ENCODE measurements around the gene TRIO.

The TRIO gene

GRCh38 chr5:14231890-14232289 is 88.7 kb downstream of the TRIO start:
- no peak for DNase-seq

GRCh38 chr5:14234204-14234603 is 91.1 kb downstream of the TRIO start:
- DNase-seq, result no peak

GRCh38 chr5:14235872-14236271 is 92.7 kb downstream of the TRIO start:
- DNase-seq, result no peak

DNA sequence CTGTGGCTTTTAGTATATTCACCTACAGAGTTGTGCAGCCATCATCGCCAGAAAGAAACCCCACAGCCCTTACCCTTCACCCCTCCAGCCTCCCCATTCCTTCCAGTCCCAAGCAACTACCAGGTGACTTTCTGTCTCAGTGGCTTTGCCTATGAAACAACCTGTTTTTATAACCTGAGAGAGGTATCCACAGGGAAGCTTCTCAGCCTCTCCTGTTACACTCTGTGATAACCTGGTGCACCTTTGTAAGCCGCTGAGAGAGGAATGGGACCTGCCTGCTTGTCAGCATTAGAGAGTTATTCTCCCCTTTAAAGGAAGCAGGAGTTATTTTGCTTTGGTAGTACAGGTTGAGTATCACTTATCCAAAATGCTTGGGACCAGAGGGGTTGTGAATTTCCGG is 93.6 kb downstream of the TRIO start:
- DNase-seq, result no peak

DNA sequence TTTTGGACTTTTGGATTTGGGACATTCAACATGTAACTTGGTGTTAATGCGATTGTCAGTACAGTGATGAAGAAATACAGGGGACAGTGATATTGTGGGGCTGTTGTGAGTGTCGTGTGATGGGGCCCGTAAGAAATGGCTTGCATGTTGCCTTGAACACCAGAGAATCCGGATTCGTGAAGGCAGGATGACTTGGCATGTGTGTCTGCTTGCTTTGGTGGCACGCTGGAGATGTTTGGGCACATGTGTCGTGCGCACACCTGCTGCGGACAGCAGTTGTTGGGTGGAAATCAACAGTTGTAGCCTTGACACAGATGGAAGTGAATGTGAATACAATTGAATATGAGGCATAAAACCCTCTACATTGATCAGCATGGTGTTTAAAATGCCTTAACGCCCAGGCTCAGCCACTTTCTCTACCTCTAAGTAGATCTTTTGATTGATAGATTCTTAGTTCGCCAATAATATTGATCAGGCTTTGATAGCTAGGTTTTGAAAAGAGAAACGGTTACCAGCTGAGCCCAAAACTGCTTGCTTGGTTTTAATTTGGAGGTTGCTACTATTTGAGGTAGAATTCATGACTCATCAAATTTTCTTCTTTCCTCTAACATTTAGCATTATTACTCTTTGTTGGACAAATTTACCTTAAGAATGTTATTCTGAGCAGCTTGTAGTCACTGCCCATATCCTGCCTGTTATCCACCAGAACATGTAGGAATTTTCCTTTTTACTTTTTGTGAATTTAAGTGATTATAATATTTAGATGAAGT is 94.4 kb downstream of the TRIO start:
- DNase-seq, result no peak

- no peak for DNase-seq
Measured at GRCh38 chr5:14238272-14238671, 95.1 kb downstream of the TRIO start.

GRCh38 chr5:14239404-14239803 is 96.3 kb downstream of the TRIO start:
- DNase-seq, result no peak

GRCh38 chr5:14239951-14240350 is 96.8 kb downstream of the TRIO start:
- DNase-seq, result no peak

DNA sequence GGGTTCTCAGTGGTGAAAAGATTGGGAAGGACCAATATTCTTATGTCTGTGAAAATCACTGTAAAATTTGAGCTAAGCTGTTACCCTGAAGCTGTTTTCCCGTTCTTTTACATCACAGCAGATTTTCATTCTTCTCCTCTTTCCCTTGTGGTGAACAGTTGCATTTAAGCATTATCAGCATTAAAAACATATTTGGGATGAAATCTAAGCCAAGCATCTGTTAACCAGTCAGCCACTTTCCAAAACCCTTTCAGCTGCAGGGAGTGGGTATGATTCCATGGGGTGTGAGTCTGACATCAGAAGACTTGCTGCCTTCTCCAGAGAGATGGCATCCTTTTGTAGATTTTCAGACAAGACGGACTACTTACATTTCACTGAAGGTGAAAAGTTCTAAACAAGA is 97.2 kb downstream of the TRIO start:
- no peak for DNase-seq

DNA sequence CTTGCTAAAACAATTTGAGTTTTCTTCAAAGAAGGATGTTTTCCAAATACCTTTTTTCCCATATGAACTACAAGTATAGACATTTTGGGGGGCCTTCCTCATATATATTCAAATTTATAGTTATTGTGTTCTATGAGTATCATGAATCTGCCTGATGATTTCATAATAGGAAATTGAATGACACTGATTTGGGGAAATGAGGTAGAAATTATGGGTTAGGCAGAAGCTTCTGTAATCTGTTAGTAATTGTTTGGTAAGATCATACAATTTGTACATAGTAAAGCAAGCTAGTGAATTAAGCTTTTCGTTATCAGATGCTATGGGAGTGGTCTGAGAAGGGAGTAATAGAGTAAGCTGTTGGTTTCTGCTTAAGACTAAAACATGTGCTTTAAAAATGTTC is 98.0 kb downstream of the TRIO start:
- DNase-seq, result no peak

GRCh38 chr5:14242447-14242846 is 99.3 kb downstream of the TRIO start:
- DNase-seq, result no peak

- no peak for DNase-seq
Measured at GRCh38 chr5:14242871-14243383, 99.8 kb downstream of the TRIO start.

GRCh38 chr5:14243766-14244165 is 100.6 kb downstream of the TRIO start:
- no peak for DNase-seq

DNA sequence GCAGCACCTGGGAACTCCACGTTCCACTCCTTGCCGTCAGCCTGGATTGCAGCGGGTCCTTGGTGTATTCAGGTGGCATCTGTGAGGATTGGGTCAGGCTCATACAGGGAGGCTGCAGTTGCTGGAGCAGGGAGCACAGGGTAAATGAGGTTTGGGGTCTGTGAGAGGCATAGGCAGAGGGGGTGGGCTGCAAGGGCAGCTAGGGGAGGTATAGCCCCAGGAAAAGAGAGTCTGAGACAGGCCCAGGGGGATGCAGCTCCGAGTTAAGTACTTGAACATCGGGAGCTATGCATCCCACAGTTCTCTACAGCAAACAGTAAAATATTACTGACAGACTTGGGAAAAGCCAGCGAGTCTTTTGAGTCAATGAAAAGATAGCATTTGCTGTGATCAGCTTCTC is 101.6 kb downstream of the TRIO start:
- no peak for DNase-seq

- no peak for DNase-seq
Measured at GRCh38 chr5:14245132-14245925, 102.2 kb downstream of the TRIO start.

GRCh38 chr5:14246350-14247053 is 103.4 kb downstream of the TRIO start:
- no peak for DNase-seq

GRCh38 chr5:14247054-14247386 is 103.9 kb downstream of the TRIO start:
- no peak for DNase-seq

DNA sequence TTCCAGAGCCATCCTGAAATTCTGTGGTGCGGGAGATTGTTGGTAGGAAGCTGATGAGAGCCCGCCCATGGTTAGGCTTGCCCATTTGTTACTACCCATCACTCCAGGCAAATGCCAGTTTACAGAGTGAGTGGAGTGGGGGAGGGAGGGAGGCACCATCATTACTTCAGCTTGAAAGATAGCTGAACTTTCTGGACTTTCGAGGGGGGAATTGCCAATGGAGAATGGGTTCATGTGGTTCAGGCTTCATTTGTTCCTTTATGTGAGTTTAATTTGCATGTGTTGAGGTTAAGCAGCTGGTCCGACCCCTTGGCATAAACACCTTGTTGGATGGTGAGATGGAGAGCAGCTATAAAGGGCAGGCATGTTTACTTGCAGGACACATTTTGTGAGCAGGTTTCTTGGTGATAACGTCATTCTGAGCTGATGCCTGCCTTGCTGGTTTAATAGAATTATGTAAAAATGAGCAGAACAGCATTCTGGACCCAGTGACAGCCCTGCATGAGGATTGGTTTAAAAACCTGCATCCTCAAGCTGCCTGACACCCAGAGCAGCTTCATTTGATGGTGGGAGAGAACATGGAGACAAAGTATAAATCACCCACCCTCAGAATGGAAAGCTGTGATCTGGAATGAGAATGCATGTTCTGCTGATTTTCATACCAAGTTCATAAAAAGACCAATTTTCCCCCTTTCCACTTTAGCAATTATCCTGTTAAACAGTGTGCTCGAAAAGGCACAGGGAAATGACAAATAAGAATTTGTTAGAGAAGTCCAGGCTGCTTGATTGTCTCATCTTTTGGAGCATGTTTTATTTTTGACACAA is 106.3 kb downstream of the TRIO start:
- no peak for DNase-seq

DNA sequence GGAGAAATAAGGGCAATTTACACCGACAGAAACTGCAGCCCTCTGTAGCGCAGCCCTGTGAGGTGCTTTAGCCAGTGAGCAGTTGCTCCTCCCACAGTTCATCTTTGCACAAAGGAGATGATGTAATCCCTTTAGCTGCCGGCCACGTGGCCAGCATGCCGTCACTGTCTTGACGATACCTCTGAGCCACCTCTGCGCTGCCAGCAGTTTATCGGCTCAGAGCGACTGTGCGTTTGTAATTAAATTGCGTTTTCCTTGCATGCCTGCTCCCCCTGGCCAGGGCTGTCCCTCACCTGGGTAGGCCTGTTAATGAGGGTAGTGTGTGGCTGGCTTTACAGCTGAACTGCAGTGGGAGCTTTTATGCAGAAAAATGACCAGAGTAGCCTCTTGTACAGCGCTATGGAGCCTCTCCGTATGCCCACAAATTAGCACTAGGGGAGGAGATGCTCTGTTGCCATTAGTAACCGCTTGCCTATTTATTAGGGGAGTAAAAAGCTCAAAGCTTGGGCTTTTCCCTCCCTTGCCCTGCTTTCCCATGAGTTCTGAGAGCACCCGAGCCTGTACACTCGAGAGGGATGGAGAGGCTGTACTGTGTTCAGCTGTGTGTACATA is 107.0 kb downstream of the TRIO start:
- DNase-seq, result no peak

DNA sequence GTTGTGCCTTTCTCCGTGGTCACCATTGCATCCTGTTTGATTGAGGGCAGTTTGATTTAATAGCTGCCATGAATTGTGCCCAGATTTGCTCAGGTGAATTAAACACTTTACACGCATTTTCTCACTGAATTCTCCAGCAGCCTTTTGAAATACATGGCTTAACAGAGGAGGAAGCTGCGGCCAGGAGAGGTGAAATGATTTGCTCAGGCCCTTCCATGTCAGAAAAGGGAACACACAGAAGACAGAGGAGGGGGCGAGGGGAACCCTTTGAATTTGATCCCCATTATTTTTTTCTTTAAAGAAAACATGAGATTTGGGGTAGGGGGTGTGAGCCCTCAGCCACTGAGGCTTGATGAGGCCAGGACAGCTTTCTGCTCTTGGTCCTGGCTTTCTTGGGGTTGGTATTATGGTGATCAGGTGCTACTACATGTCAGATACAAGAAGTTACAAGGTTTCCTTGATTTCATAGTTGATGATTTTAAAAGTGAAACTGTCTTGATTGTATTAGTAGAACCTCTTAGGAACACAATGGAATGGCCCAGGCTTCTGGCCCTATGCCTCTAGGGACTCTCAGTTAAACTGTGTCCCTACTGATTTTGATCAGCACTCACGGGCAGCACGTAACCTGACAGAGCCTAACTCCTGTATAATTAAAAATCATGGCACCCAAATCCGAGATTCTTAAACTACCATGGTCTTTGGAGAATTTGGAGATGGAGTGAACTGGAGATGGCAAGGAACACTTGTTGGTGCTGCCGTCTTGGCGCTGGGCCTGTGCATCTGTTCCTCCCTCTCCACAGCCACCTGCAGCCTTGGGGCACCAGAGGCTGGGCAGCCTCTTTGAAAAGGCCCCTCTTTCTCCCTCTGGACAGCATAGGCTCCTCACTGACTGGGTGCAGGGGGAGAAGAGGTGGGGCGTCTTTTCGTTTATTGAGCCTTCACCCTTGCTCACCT is 107.9 kb downstream of the TRIO start:
- DNase-seq, result no peak

GRCh38 chr5:14251733-14252132 is 108.6 kb downstream of the TRIO start:
- DNase-seq, result no peak
